SU-DHL-6 (cell line): Measurements from ENCODE around the gene TMEM151B.

ENCODE experiments used
- CTCF ChIP-seq: fragments of 200-600 bp; sonication (generic); IDR thresholded peaks from one replicate; pipeline ENCODE4 v1.5.1; 2017; ENCODE audit warnings: antibody characterized with exemption, mild to moderate bottlenecking, low read length, moderate library complexity; ENCODE audit not compliant: insufficient read depth, poor library complexity, severe bottlenecking
- EZH2phosphoT487 ChIP-seq: fragments of 200-600 bp; sonication (generic), shearing (Covaris generic); conservative IDR thresholded peaks from 2 replicates; pipeline ENCODE4 v1.6.1; 2018; ENCODE audit warnings: mild to moderate bottlenecking, antibody characterized with exemption, low read length, moderate library complexity, mixed read lengths

GRCh38 chr6:44284121-44284520, 13.9 kb downstream of the TMEM151B start:
- TF ChIP-seq CTCF (no peak), EZH2phosphoT487 (no peak)
